GM11168 (cell line): ENCODE data around the gene MGLL.

Source experiments
- in situ Hi-C: fragments of 300-500 bp; cut with MboI; formaldehyde crosslinking; loops from one replicate; pipeline ENCODE4 v1.12.0; 2022; ENCODE audit warnings: low sequenced_read_pairs; ENCODE audit not compliant: unreplicated experiment

The MGLL gene

GRCh38 chr3:127698691-127699415 is 123.5 kb downstream of the MGLL start:
- in situ Hi-C loops = no loop called here

- in situ Hi-C loops = no loop called here
Observed at GRCh38 chr3:127698286-127698685, 124.0 kb downstream of the MGLL start.

- in situ Hi-C loops = no loop called here
Observed at GRCh38 chr3:127697551-127698240, 124.6 kb downstream of the MGLL start.

DNA sequence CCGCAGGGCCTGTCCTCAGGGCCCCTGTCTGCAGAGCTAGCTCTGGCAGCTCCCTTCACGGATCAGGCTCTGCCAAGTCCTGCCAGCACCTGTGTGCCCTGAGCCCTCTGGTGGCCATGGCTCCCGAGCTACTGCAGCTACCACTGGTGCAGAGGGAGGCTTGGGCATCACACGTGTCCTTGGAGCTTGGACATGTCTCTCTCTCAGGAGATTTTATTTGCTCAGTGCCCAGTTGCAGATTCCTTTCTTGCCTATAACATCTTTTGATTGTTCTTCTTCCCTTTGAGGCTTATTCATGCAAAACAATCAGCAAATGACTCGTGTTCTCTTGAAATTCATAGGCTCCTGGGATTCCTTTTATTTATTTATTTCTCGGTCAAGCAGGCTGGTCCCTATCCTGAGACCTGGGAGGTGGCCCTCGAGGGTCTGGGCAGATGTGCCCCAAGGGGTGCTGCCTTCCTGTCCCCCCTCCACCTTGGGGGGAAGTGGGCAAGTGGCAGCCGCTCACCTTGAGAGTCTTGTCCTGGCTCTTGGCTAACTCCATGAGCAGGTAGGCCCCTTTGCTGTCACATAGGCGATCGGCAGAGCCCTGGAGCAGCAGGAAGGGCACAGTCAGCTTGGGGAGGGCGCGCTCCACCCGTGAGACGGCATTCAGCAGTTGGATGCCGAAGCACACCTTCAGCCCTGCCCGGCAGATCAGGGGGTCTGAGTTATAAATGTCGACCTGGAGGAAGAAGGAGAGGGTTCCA is 127.7 kb downstream of the MGLL start:
- in situ Hi-C loops = no loop called here

GRCh38 chr3:127693336-127693843 is 128.9 kb downstream of the MGLL start:
- in situ Hi-C loops = no loop called here

- in situ Hi-C loops = no loop called here
Observed at GRCh38 chr3:127692501-127693335, 129.6 kb downstream of the MGLL start.

GRCh38 chr3:127691974-127692373 is 130.3 kb downstream of the MGLL start:
- in situ Hi-C loops = no loop called here

GRCh38 chr3:127691489-127691888 is 130.8 kb downstream of the MGLL start:
- in situ Hi-C loops = no loop called here

DNA sequence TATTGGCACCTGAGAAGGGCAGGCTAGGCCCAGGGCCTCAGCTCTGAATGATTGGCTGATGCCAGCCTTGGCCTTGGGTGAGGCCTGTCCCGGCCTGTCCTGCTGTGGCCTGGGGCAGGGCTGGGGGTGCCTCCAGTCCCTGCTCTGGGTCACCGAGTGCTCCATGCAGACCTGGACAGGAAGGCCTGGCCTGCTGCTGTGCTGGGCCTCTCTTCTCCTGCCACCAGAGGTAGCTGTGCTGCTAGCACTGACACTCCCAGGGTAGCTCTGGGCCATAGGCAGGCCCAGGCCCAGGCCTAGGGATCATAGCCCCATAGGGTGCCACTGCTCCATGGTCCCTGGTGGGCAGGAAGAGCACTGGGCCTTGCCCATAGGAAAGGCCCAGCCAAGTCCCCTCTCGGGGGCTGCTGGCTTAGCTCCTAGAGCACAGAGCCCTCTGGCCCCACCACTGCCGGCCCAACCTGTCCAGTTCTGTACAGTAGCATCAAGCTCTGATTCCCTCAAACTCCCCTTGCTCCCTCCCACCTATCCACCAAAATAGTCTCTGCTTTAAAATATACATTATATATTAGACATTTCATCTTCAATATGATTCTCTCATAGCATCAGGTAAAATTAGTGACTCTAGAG is 131.4 kb downstream of the MGLL start:
- in situ Hi-C loops = no loop called here

- in situ Hi-C loops = no loop called here
Observed at GRCh38 chr3:127690106-127690505, 132.2 kb downstream of the MGLL start.

DNA sequence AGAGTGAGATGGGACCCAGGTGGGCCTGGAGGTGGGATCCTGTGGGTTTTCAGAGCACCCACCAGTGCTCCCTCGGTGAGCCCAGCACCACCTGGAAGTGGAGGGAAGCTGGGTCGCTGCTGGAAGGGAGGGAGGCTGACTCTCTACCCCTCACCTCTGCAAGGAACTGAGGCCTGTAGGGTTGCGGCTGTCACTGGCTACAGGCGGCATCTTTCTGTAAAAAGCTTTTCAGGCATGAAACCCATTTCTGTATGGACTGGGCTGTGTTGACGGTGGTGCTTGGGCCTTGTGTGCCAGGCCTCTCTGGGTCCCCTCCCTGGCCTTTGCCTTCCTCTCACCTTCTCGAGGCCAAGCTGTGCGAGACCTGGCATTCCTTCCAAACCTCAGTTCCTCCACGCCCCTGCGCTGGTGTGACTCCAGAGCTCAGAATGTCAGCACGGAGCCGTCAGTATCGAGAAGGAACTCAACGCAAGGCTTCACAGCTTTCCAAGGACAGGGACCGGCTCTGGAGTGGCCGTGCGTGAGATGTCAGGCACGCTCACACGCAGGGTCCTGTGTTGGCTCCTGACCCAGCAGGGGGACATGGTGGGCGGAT is 133.0 kb downstream of the MGLL start:
- in situ Hi-C loops = no loop called here

- in situ Hi-C loops = no loop called here
Observed at GRCh38 chr3:127688416-127689265, 133.7 kb downstream of the MGLL start.

GRCh38 chr3:127688022-127688415 is 134.3 kb downstream of the MGLL start:
- in situ Hi-C loops = no loop called here

GRCh38 chr3:127687228-127687737 is 135.0 kb downstream of the MGLL start:
- in situ Hi-C loops = no loop called here

- in situ Hi-C loops = no loop called here
Observed at GRCh38 chr3:127686512-127686894, 135.8 kb downstream of the MGLL start.

DNA sequence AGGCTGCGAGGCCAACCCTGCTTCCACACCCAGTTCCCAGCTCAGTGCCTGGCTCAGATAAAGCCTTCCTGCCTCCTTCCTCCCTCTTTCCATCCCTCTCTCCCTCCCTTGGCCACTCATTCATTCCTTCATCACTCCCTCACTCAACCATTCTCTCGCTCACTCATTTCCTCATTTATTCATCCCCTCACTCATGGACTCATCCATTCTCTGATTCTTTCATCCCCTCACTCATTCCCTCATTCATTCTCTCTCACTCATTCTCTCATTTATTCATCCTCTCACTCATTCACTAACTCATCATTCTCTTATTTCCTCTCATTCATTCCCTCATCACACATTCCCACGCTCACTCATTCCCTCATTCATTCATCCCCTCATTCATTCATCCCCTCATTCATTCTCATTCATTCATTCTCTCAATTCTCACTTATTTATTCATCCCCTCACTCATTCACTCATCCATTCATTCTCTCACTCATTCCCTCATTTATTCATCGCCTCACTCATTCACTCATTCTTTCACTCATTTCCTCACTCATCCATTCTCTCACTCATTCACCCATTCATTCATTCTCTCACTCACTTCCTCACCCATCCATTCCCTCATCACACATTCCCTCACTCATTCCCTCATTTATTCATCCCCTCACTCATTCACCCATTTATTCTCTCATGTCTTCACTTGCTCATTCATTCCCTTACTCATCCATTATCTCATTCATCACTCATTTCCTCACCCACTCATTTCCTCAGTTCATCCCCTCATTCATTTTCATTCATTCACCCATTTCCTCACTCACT is 136.4 kb downstream of the MGLL start:
- in situ Hi-C loops = no loop called here

DNA sequence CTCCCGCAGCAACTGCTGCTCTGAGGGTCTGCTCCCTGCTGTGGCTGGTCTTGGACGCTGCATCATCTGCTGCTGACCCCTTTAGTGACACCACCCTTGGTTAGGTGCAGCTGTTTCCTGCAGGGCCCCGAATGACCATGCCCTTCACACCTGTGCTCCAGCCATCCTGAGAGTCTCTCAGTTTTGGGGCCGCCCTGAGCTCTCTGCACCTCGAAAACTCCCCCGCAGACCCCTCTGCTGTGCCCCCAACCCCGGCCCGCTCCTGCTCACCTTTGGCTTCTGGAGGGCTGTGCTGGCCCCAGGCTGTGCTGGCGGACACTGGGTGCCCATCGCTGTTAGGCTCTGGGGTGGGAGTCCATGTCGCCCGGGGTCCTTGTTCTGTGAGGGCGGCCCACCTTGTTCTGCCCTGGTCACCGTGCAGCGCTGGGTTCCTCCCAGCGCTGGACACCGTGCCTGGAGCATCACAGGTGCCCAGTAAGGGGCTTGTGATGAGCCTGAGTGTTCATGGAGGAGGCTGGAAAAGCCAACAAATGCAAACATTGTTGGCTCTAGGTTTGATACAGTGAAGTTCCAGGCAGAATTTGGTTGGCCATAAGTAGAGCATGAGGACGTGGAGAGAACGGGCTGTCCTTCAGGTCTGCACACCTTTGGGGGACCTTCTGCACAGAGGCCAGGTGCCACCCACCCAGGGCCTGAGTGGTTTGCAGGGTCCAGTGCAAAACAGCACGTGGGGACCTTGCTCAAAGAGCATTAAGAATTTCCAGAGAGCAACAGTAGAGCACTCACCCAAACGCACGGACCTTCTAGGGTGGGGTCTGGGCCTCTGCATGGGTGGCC is 137.2 kb downstream of the MGLL start:
- in situ Hi-C loops = no loop called here
